SK-N-SH treated with all-trans-retinoic acid at 6 μM for 48 hours (cell line): ENCODE data around the gene FBXL19.

Experiments
- ATAC-seq: fragments of 200-7000 bp; cut with Tn5 transposase; 3 replicates; pipeline ENCODE4 v1.9.1; 2020; ENCODE audit warnings: mild to moderate bottlenecking, moderate library complexity
- ARNTL ChIP-seq: fragments of 450-650 bp; formaldehyde crosslinking; IDR thresholded peaks from 2 replicates; pipeline ENCODE4 v1.5.0; 2020; ENCODE audit warnings: low read depth, mild to moderate bottlenecking, moderate library complexity, borderline replicate concordance
- BACH2 ChIP-seq: fragments of 250-450 bp; sonication (Bioruptor Pico); IDR thresholded peaks from 2 replicates; pipeline ENCODE4 v1.9.0; 2021; ENCODE audit warnings: mild to moderate bottlenecking, borderline replicate concordance
- CSDC2 ChIP-seq: fragments of 250-450 bp; sonication (Bioruptor Pico); IDR thresholded peaks from 2 replicates; pipeline ENCODE4 v1.5.0; 2020; ENCODE audit warnings: mild to moderate bottlenecking, moderate library complexity
- ESRRG ChIP-seq: fragments of 250-450 bp; sonication (Bioruptor Pico); IDR thresholded peaks from 2 replicates; pipeline ENCODE4 v1.6.1; 2021; ENCODE audit warnings: mild to moderate bottlenecking
- ISL1 ChIP-seq: fragments of 250-450 bp; sonication (Bioruptor Pico); IDR thresholded peaks from 2 replicates; pipeline ENCODE4 v2.1.2; 2022; ENCODE audit warnings: mild to moderate bottlenecking, moderate library complexity
- OSR1 ChIP-seq: fragments of 250-450 bp; sonication (Bioruptor Pico); IDR thresholded peaks from 2 replicates; pipeline ENCODE4 v1.8.0; 2022; ENCODE audit warnings: moderate library complexity, mild to moderate bottlenecking, inconsistent platforms
- PPARA ChIP-seq: fragments of 250-450 bp; sonication (Bioruptor Pico); IDR thresholded peaks from 2 replicates; pipeline ENCODE4 v1.5.0; 2020; ENCODE audit warnings: mild to moderate bottlenecking, borderline replicate concordance
- SNAI2 ChIP-seq: fragments of 250-450 bp; sonication (Bioruptor Pico); IDR thresholded peaks from 2 replicates; pipeline ENCODE4 v1.5.0; 2020; ENCODE audit warnings: mild to moderate bottlenecking, moderate library complexity
- TCF4 ChIP-seq: fragments of 250-450 bp; sonication (Bioruptor Pico); IDR thresholded peaks from 2 replicates; pipeline ENCODE4 v1.8.0; 2021; ENCODE audit warnings: mild to moderate bottlenecking, moderate library complexity, borderline replicate concordance
- TOX ChIP-seq: fragments of 250-450 bp; sonication (Bioruptor Pico); IDR thresholded peaks from 2 replicates; pipeline ENCODE4 v1.8.0; 2021; ENCODE audit warnings: mild to moderate bottlenecking, moderate library complexity, borderline replicate concordance
- ZC3H10 ChIP-seq: fragments of 250-450 bp; sonication (Bioruptor Pico); IDR thresholded peaks from 2 replicates; pipeline ENCODE4 v1.5.1; 2021; ENCODE audit warnings: mild to moderate bottlenecking, moderate library complexity
- ZFP3 ChIP-seq: fragments of 250-450 bp; sonication (Bioruptor Pico); IDR thresholded peaks from 2 replicates; pipeline ENCODE4 v1.5.0; 2020; ENCODE audit warnings: mild to moderate bottlenecking, moderate library complexity
- ZFP30 ChIP-seq: fragments of 450-650 bp; formaldehyde crosslinking; IDR thresholded peaks from 2 replicates; pipeline ENCODE4 v1.5.0; 2022; ENCODE audit warnings: mild to moderate bottlenecking, moderate library complexity
- ZNF70 ChIP-seq: fragments of 450-650 bp; formaldehyde crosslinking; IDR thresholded peaks from 2 replicates; pipeline ENCODE4 v1.5.0; 2020; ENCODE audit warnings: mild to moderate bottlenecking, moderate library complexity
- ZNF8 ChIP-seq: fragments of 450-650 bp; formaldehyde crosslinking; IDR thresholded peaks from 2 replicates; pipeline ENCODE4 v1.5.0; 2020; ENCODE audit warnings: mild to moderate bottlenecking, moderate library complexity
- TF ChIP-seq, protein P1 (sequence below): fragments of 250-450 bp; sonication (Bioruptor Pico); IDR thresholded peaks from 2 replicates; pipeline ENCODE4 v1.5.0; 2020; ENCODE audit warnings: mild to moderate bottlenecking, moderate library complexity
- TF ChIP-seq, protein P2 (sequence below): fragments of 250-450 bp; sonication (Bioruptor Pico); IDR thresholded peaks from 2 replicates; pipeline ENCODE4 v1.5.1; 2021; ENCODE audit warnings: mild to moderate bottlenecking, moderate library complexity
- TF ChIP-seq, protein P3 (sequence below): fragments of 250-450 bp; sonication (Bioruptor Pico); IDR thresholded peaks from 2 replicates; pipeline ENCODE4 v1.8.0; 2020; ENCODE audit warnings: mild to moderate bottlenecking, moderate library complexity, borderline replicate concordance
- TF ChIP-seq, protein P4 (sequence below): fragments of 250-450 bp; sonication (Bioruptor Pico); IDR thresholded peaks from 2 replicates; pipeline ENCODE4 v1.5.1; 2020; ENCODE audit warnings: low read depth, mild to moderate bottlenecking, moderate library complexity
- TF ChIP-seq, protein P5 (sequence below): fragments of 250-450 bp; sonication (Bioruptor Pico); IDR thresholded peaks from 2 replicates; pipeline ENCODE4 v1.8.0; 2021; ENCODE audit warnings: low read depth, mild to moderate bottlenecking, moderate library complexity, borderline replicate concordance

Gene FBXL19

DNA sequence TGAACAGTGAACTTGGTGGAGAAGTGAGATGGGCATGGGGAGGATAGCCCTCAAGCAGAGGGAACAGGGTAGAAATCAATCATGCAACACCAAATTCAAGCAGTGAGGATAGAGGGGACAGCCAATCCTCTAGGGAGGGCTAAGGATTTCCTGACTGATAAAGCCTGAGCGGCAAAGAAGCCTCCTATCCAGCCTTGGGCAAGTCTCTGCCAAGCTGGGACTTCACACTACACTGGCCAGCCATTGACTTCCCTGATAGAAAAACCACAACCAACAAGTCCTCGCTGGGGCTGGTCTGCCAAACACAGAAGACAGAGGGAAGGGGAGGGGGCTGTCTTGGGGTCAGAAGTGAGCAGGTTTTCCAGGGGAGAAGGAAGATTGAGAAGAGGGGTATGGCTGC, 2.5 kb upstream of the FBXL19 start:
- TF ChIP-seq TCF4 (CRISPR knock-in tag) (no peak), TOX (no peak), SNAI2 (CRISPR knock-in tag) (no peak), ISL1 (CRISPR knock-in tag) (no peak), ZFP3 (CRISPR knock-in tag) (no peak), BACH2 (CRISPR knock-in tag) (no peak), ZFP30 (CRISPR knock-in tag) (no peak), ZNF70 (CRISPR knock-in tag) (no peak), OSR1 (no peak), ZNF8 (no peak), ARNTL (CRISPR knock-in tag) (no peak), CSDC2 (no peak), ESRRG (no peak), PPARA (CRISPR knock-in tag) (no peak)
- TF ChIP-seq, protein P1, sequence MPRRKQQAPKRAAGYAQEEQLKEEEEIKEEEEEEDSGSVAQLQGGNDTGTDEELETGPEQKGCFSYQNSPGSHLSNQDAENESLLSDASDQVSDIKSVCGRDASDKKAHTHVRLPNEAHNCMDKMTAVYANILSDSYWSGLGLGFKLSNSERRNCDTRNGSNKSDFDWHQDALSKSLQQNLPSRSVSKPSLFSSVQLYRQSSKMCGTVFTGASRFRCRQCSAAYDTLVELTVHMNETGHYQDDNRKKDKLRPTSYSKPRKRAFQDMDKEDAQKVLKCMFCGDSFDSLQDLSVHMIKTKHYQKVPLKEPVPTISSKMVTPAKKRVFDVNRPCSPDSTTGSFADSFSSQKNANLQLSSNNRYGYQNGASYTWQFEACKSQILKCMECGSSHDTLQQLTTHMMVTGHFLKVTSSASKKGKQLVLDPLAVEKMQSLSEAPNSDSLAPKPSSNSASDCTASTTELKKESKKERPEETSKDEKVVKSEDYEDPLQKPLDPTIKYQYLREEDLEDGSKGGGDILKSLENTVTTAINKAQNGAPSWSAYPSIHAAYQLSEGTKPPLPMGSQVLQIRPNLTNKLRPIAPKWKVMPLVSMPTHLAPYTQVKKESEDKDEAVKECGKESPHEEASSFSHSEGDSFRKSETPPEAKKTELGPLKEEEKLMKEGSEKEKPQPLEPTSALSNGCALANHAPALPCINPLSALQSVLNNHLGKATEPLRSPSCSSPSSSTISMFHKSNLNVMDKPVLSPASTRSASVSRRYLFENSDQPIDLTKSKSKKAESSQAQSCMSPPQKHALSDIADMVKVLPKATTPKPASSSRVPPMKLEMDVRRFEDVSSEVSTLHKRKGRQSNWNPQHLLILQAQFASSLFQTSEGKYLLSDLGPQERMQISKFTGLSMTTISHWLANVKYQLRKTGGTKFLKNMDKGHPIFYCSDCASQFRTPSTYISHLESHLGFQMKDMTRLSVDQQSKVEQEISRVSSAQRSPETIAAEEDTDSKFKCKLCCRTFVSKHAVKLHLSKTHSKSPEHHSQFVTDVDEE, result no peak
- TF ChIP-seq, protein P2, sequence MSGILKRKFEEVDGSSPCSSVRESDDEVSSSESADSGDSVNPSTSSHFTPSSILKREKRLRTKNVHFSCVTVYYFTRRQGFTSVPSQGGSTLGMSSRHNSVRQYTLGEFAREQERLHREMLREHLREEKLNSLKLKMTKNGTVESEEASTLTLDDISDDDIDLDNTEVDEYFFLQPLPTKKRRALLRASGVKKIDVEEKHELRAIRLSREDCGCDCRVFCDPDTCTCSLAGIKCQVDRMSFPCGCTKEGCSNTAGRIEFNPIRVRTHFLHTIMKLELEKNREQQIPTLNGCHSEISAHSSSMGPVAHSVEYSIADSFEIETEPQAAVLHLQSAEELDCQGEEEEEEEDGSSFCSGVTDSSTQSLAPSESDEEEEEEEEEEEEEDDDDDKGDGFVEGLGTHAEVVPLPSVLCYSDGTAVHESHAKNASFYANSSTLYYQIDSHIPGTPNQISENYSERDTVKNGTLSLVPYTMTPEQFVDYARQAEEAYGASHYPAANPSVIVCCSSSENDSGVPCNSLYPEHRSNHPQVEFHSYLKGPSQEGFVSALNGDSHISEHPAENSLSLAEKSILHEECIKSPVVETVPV (CRISPR knock-in tag), result no peak
- TF ChIP-seq, protein P3, sequence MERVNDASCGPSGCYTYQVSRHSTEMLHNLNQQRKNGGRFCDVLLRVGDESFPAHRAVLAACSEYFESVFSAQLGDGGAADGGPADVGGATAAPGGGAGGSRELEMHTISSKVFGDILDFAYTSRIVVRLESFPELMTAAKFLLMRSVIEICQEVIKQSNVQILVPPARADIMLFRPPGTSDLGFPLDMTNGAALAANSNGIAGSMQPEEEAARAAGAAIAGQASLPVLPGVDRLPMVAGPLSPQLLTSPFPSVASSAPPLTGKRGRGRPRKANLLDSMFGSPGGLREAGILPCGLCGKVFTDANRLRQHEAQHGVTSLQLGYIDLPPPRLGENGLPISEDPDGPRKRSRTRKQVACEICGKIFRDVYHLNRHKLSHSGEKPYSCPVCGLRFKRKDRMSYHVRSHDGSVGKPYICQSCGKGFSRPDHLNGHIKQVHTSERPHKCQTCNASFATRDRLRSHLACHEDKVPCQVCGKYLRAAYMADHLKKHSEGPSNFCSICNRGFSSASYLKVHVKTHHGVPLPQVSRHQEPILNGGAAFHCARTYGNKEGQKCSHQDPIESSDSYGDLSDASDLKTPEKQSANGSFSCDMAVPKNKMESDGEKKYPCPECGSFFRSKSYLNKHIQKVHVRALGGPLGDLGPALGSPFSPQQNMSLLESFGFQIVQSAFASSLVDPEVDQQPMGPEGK (CRISPR knock-in tag), result no peak
- TF ChIP-seq, protein P4, sequence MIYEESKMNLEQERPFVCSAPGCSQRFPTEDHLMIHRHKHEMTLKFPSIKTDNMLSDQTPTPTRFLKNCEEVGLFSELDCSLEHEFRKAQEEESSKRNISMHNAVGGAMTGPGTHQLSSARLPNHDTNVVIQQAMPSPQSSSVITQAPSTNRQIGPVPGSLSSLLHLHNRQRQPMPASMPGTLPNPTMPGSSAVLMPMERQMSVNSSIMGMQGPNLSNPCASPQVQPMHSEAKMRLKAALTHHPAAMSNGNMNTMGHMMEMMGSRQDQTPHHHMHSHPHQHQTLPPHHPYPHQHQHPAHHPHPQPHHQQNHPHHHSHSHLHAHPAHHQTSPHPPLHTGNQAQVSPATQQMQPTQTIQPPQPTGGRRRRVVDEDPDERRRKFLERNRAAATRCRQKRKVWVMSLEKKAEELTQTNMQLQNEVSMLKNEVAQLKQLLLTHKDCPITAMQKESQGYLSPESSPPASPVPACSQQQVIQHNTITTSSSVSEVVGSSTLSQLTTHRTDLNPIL (CRISPR knock-in tag), result no peak
- TF ChIP-seq, protein P5, sequence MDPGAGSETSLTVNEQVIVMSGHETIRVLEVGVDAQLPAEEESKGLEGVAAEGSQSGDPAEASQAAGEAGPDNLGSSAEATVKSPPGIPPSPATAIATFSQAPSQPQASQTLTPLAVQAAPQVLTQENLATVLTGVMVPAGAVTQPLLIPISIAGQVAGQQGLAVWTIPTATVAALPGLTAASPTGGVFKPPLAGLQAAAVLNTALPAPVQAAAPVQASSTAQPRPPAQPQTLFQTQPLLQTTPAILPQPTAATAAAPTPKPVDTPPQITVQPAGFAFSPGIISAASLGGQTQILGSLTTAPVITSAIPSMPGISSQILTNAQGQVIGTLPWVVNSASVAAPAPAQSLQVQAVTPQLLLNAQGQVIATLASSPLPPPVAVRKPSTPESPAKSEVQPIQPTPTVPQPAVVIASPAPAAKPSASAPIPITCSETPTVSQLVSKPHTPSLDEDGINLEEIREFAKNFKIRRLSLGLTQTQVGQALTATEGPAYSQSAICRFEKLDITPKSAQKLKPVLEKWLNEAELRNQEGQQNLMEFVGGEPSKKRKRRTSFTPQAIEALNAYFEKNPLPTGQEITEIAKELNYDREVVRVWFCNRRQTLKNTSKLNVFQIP (CRISPR knock-in tag), result no peak
- no peak for ATAC-seq

DNA sequence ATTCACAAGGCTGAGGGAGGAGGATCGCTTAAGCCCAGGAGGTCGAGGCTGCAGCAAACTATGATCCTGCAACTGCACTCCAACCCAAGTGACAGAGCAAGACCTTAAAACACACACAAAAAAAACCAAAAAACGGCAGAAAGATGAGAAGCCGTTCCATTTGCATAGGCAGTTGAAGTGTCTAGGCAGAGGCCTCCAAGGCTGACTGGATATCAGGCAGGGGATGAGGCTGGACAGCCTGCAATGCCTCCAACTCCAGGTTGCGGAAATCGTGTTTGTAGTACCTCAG, 2.0 kb upstream of the FBXL19 start:
- TF ChIP-seq PPARA (CRISPR knock-in tag) (no peak), ISL1 (CRISPR knock-in tag) (no peak), CSDC2 (no peak)
- TF ChIP-seq, protein P4 (CRISPR knock-in tag), result no peak
- ATAC-seq, result no peak

DNA sequence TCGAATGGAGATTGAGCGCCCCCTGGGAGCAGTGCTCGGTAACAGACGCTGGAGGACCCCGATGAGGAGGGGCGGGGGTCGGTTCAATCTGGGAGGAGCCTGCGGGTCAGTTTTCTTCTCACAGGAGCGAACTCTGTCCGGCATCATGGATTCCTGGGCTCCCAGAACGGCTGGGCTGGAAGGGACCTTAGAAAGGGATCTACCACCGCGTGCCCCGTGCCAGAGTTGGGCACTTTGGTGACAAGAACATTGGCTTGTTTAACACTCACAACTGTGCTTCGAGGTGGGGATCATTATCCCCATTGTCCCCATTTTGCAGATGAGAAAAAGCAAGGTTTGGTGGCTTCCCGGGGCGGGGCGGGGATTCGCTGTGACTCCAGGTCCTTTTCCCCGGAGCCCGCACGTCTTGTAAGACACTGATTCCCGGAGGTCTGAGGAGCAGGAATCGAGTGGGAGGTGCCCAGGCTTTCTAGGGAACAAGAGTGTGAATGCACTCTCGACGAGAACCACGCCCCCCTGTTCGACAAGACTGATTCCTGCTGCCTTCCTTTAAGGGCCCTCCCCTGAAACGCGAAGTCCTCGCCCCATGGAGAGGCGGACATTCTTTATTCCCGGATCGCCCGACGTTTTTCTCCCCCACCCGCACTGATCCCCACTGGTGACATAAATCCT, 1.5 kb upstream of the FBXL19 start:
- peak; percentile 54 for ATAC-seq
- TF ChIP-seq, protein P4 (CRISPR knock-in tag), result peak; percentile 23; the same call in 1 of the 2 replicates
- TF ChIP-seq ZNF8, result no peak
- TF ChIP-seq ZC3H10, result no peak
- TF ChIP-seq, all 23 proteins: peak for 1
